Upper lobe of right lung (tissue), 1 donor: ENCODE data around the gene MLH1. TPM values are rescaled to one million over a fixed set of nuclear protein-coding genes. Genes with fewer than 3 reads are reported as not detected.
A peak's percentile ranks its signal among the peaks of the same experiment; 100 is the strongest.

Experiments
- ATAC-seq: fragments of 200-7000 bp; cut with Tn5 transposase; one replicate; pipeline ENCODE4 v1.9.1; 2020; ENCODE audit warnings: mild to moderate bottlenecking, moderate library complexity
- DNase-seq: peaks from one replicate; pipeline ENCODE4 v3.0.0-alpha.2; 2020
- H3K27ac ChIP-seq: fragments of 200-600 bp; one replicate; pipeline ENCODE4 v1.8.0; 2022
- H3K27me3 ChIP-seq: fragments of 200-600 bp; one replicate; pipeline ENCODE4 v1.8.0; 2022; ENCODE audit warnings: mild to moderate bottlenecking
- H3K36me3 ChIP-seq: fragments of 200-600 bp; one replicate; pipeline ENCODE4 v1.8.0; 2022
- H3K4me1 ChIP-seq: fragments of 200-600 bp; one replicate; pipeline ENCODE4 v1.8.0; 2022
- H3K4me3 ChIP-seq: fragments of 200-600 bp; one replicate; pipeline ENCODE4 v1.8.0; 2022; ENCODE audit warnings: mild to moderate bottlenecking
- H3K9me3 ChIP-seq: fragments of 200-600 bp; one replicate; pipeline ENCODE4 v1.8.0; 2022
- CTCF ChIP-seq: fragments of 200-600 bp; IDR thresholded peaks from one replicate; pipeline ENCODE4 v1.8.0; 2022; ENCODE audit warnings: antibody characterized with exemption
- intact Hi-C: fragments of 100-400 bp; cut with DNase I; formaldehyde crosslinking; loops from one replicate; pipeline ENCODE4 v1.11.0; 2022
- total RNA-seq: library from RNA; stranded (reverse); fragmentation: NEBNext Ultra II Directional; extraction: Animal tissue kit (Norgen Biotek cat#: 25700); gene quantifications from one replicate; pipeline ENCODE4 v1.2.1, GENCODE V29; 2021
- donor health status: DM: no; HTN: yes; CAD: no; lungs with severe emphysema.

The MLH1 gene
- total RNA-seq, 1 donor from 2014 or later, result 31.3 TPM

DNA sequence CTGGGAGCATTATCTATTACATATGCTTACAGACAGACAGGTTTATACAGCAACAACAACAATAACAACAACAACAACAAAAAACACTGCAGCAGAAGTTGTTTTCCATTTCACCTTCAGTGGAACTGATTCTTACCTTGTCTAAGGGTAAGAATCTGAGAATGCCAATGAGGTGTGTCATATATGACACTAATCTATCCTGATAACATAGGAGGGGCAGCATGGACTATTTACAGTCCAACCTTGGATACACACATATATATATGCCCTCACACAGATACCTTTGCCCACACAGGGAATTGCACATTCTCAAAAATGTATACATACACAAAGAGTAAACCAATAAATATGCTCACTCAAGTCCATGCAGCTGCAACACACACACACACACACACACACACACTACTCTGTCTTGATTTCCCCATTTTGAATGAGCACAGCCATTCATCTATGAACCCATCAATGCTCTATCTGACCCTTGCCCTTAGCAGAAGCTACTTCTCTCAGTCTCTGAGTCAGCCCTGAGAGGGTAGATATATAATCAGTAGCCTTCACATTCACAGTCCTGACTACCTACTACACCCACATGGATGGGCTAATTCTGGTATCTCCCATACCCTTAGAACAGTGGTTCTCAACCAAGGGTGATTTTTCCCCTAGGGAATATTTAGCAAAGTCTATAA lies 38.7 kb upstream of the MLH1 start:
- Histone ChIP-seq H3K4me1 (no peaks in the 10 kb centered on the region), H3K27me3 (no peaks in the 10 kb centered on the region), H3K36me3 (no peaks in the 10 kb centered on the region), H3K4me3 (no peak overlapping the region), H3K27ac (no peak overlapping the region), H3K9me3 (no peaks in the 10 kb centered on the region)
- no peak for TF ChIP-seq CTCF
- no peak for ATAC-seq
- intact Hi-C loops, result loop anchor here (10.0 kb wide), 1 partner anchor 220 kb away; no protein-coding TSS in a partner anchor
- DNase-seq, result no peak

GRCh38 chr3:36956155-36956554 lies 37.2 kb upstream of the MLH1 start:
- Histone ChIP-seq H3K36me3 (no peaks in the 10 kb centered on the region), H3K4me3 (no peak overlapping the region), H3K27ac (no peak overlapping the region), H3K27me3 (no peaks in the 10 kb centered on the region), H3K4me1 (no peaks in the 10 kb centered on the region), H3K9me3 (no peaks in the 10 kb centered on the region)
- intact Hi-C loops, result loop anchor here (10.0 kb wide), 1 partner anchor 221 kb away; no protein-coding TSS in a partner anchor
- no peak for TF ChIP-seq CTCF
- ATAC-seq, result no peak
- no peak for DNase-seq

DNA sequence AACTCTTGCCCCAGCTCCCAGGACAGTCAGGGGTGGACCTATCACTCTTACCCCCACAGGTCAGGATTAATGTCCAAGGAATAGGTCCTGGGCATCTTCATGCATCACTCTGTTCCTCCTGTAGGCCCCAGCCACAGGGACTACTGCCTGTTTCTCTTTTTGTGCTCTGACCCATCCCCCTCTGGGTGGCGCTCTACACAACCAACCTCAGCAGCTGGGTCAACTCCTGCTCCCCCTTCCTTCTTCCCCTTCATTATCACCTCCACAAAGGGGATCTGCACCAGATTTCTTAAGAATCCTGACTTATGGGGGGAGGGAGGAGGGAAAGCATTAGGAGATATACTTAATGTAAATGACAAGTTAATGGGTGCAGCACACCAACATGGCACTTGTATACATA lies 36.3 kb upstream of the MLH1 start:
- Histone ChIP-seq H3K9me3 (no peaks in the 10 kb centered on the region), H3K4me1 (no peaks in the 10 kb centered on the region), H3K27me3 (no peaks in the 10 kb centered on the region), H3K36me3 (no peaks in the 10 kb centered on the region), H3K4me3 (no peak overlapping the region), H3K27ac (no peak overlapping the region)
- TF ChIP-seq CTCF, result no peak
- ATAC-seq (no peak), DNase-seq (no peak)
- intact Hi-C loops, result loop anchor here (10.0 kb wide), 1 partner anchor 222 kb away; no protein-coding TSS in a partner anchor

GRCh38 chr3:36957862-36958686 lies 35.2 kb upstream of the MLH1 start:
- no peak for ATAC-seq
- no peak for TF ChIP-seq CTCF

DNA sequence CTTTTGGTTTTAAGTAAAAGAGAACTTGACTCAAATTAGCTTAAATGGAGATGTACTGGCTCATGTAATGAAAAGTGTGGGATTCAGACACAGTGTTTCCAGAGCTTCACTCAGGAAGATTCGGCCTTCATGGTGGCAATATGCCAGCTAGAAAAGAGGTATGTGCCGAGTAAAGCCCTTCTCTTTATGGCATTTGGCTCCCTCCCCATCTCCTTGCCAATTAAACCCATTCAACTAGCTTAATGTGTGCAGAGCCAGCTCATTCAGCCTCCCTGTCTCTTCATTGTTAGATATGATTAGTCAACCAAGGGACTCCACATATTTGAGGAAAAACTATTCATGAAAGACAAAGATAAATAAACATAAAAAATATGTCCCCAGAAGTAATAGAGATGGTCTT lies 33.5 kb upstream of the MLH1 start:
- no peaks in the 10 kb centered on the region for H3K27me3 ChIP-seq
- no peak for TF ChIP-seq CTCF
- ATAC-seq (no peak), DNase-seq (no peak)
- H3K27ac ChIP-seq, result no peak overlapping the region
- H3K4me1 ChIP-seq, result no peaks in the 10 kb centered on the region
- intact Hi-C loops, result loop anchor here (10.0 kb wide), 1 partner anchor 225 kb away; no protein-coding TSS in a partner anchor
- H3K9me3 ChIP-seq, result no peaks in the 10 kb centered on the region
- no peak overlapping the region for H3K4me3 ChIP-seq
- H3K36me3 ChIP-seq, result no peaks in the 10 kb centered on the region

More at GRCh38 chr3:36957862-36958686, 35.2 kb upstream of the MLH1 start:
- H3K4me3 ChIP-seq, result no peak overlapping the region
- H3K4me1 ChIP-seq, result no peaks in the 10 kb centered on the region
- no peaks in the 10 kb centered on the region for H3K36me3 ChIP-seq
- intact Hi-C loops, result loop anchor here (10.0 kb wide), 1 partner anchor 223 kb away; no protein-coding TSS in a partner anchor
- peak overlapping the region; percentile 7 for H3K27ac ChIP-seq
- H3K9me3 ChIP-seq, result no peaks in the 10 kb centered on the region
- no peak for DNase-seq
- no peaks in the 10 kb centered on the region for H3K27me3 ChIP-seq
